HL-60 (cell line): ENCODE measurements around the gene ABHD16A.

ENCODE experiments used
- CTCF ChIP-seq: IDR thresholded peaks from one replicate; pipeline ENCODE4 v1.5.1; 2011; ENCODE audit warnings: low read length, control low read depth, inconsistent platforms; ENCODE audit not compliant: insufficient read depth
- GABPA ChIP-seq: IDR thresholded peaks from 2 replicates; pipeline ENCODE4 v1.6.1; 2012; ENCODE audit warnings: low read depth
- POLR2AphosphoS5 ChIP-seq: IDR thresholded peaks from 2 replicates; pipeline ENCODE4 v1.6.1; 2012; ENCODE audit warnings: low read depth

- TF ChIP-seq CTCF (no peak), POLR2AphosphoS5 (peak; percentile 82), GABPA (0 out of 2 replicates have a peak, but pooled peaks have one; percentile 30)
These were observed 38.2 kb downstream of the ABHD16A start, which contains the start of gene GPANK1 for GRCh38 chr6:31664790-31665500.
